ENCODE measurements around the gene OR13A1. TPM values are rescaled to one million over a fixed set of nuclear protein-coding genes. Genes with fewer than 3 reads are reported as not detected.
"Not testable (repeated sequence)": the region's sequence is repeated elsewhere in the genome, so short reads cannot be mapped to it uniquely, and the experiment has no call there.

The OR13A1 gene
- total RNA-seq, 1 donor from 2014 or later: not detected

DNA sequence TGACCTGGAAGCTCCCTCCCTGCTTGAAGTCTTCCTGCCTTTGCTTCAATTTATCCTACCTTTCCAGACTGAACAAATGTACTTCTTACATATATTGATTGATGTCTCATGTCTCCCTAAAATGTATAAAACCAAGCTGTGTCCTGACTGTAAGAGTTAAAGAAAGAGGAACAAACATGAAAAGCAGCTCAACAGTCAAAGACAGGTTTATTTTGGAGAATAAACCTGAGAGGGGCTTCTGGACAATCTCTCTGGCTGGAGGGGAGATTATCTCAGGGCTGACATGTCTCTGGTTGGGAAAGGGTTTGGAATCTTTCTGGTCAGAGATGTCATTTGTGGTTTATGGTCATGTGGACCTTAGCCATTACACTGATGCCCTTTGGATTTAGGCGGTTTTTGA lies 41.0 kb downstream of the OR13A1 start:
- H3K36me3 Mint-ChIP-seq (ENCODE audit: unreplicated experiment): no peaks in the 10 kb centered on the region
- no peak for DNase-seq (ENCODE audit: extremely low spot score, unreplicated experiment)
- no peaks in the 10 kb centered on the region for H3K4me1 Mint-ChIP-seq (ENCODE audit: unreplicated experiment)
- no peaks in the 10 kb centered on the region for H3K9me3 Mint-ChIP-seq (ENCODE audit: unreplicated experiment)
- H3K4me3 Mint-ChIP-seq (ENCODE audit: unreplicated experiment): no peak overlapping the region
- no peak overlapping the region for H3K27ac Mint-ChIP-seq (ENCODE audit: unreplicated experiment)
- H3K27me3 Mint-ChIP-seq (ENCODE audit: unreplicated experiment): peaks cover 8% of the 10 kb centered on the region
- TF ChIP-seq, protein P1, sequence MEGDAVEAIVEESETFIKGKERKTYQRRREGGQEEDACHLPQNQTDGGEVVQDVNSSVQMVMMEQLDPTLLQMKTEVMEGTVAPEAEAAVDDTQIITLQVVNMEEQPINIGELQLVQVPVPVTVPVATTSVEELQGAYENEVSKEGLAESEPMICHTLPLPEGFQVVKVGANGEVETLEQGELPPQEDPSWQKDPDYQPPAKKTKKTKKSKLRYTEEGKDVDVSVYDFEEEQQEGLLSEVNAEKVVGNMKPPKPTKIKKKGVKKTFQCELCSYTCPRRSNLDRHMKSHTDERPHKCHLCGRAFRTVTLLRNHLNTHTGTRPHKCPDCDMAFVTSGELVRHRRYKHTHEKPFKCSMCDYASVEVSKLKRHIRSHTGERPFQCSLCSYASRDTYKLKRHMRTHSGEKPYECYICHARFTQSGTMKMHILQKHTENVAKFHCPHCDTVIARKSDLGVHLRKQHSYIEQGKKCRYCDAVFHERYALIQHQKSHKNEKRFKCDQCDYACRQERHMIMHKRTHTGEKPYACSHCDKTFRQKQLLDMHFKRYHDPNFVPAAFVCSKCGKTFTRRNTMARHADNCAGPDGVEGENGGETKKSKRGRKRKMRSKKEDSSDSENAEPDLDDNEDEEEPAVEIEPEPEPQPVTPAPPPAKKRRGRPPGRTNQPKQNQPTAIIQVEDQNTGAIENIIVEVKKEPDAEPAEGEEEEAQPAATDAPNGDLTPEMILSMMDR (IDR thresholded peaks at IDR 0.05): no peak

DNA sequence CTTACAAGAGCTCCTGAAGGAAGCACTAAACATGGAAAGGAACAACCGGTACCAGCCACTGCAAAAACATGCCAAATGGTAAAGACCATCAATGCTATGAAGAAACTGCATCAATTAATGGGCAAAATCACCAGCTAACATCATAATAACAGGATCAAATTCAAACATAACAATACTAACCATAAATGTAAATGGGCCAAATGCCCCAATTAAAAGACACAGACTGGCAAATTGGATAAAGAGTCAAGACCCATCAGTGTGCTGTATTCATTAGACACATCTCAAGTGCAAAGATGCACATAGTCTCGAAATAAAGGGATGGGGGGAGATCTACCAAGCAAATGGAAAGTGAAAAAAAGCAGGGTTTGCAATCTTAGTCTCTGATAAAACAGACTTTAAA lies 47.6 kb downstream of the OR13A1 start:
- not testable (repeated sequence) for H3K27ac Mint-ChIP-seq (ENCODE audit: unreplicated experiment)

DNA sequence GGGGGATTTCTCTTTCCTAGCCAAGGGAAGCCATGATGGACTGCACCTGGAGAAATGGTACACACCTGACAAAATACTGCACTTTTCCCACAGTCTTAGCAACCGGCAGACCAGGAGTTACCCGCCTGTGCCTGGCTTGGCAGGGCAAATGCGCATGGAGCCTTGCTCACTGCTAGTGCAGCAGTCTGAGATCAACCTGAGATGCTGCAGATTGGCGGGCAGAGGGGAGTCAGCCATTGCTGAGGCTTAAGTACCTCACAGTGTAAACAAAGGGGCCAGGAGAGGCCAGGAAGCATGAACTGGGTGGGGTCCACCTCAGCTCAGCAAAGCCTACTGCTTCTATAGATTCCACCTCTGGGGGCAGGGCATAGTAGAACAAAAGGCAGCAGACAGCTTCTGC lies 49.4 kb downstream of the OR13A1 start:
- DNase-seq (ENCODE audit: extremely low spot score, unreplicated experiment): no peak
- TF ChIP-seq, protein P1 (IDR thresholded peaks at IDR 0.05): no peak
- peaks cover 7% of the 10 kb centered on the region for H3K27me3 Mint-ChIP-seq (ENCODE audit: unreplicated experiment)
- no peaks in the 10 kb centered on the region for H3K4me1 Mint-ChIP-seq (ENCODE audit: unreplicated experiment)
- H3K36me3 Mint-ChIP-seq (ENCODE audit: unreplicated experiment): no peaks in the 10 kb centered on the region
- no peaks in the 10 kb centered on the region for H3K9me3 Mint-ChIP-seq (ENCODE audit: unreplicated experiment)
- no peak overlapping the region for H3K27ac Mint-ChIP-seq (ENCODE audit: unreplicated experiment)
- H3K4me3 Mint-ChIP-seq (ENCODE audit: unreplicated experiment): no peak overlapping the region

More for the DNA sequence above, 47.6 kb downstream of the OR13A1 start:
- not testable (repeated sequence) for H3K4me3 Mint-ChIP-seq (ENCODE audit: unreplicated experiment); H3K36me3 Mint-ChIP-seq (ENCODE audit: unreplicated experiment); DNase-seq (ENCODE audit: extremely low spot score, unreplicated experiment); H3K27me3 Mint-ChIP-seq (ENCODE audit: unreplicated experiment); H3K9me3 Mint-ChIP-seq (ENCODE audit: unreplicated experiment); H3K4me1 Mint-ChIP-seq (ENCODE audit: unreplicated experiment)

DNA sequence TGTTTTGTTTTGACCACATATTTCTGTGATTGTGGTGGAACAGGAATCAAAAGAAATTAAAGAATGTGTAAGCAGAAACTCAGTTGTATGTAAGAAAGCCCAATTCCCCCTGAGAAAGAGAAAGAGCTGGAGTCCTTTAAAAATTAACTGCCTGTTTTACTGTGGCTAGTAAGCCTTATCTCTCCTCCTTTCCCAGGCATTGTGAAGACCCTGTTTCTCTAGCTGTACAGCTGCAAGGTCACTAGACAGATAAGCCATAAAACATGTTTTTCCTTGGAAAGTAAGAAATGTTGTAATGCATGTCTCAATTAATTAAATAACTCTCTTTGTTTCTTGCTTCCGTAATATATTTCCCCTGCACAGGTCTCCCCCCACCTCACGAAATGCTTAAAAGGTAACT lies 53.5 kb downstream of the OR13A1 start:
- no peaks in the 10 kb centered on the region for H3K9me3 Mint-ChIP-seq (ENCODE audit: unreplicated experiment)
- no peaks in the 10 kb centered on the region for H3K4me1 Mint-ChIP-seq (ENCODE audit: unreplicated experiment)
- no peaks in the 10 kb centered on the region for H3K36me3 Mint-ChIP-seq (ENCODE audit: unreplicated experiment)
- no peak overlapping the region for H3K4me3 Mint-ChIP-seq (ENCODE audit: unreplicated experiment)
- TF ChIP-seq, protein P1 (IDR thresholded peaks at IDR 0.05): no peak
- DNase-seq (ENCODE audit: extremely low spot score, unreplicated experiment): no peak
- no peak overlapping the region for H3K27ac Mint-ChIP-seq (ENCODE audit: unreplicated experiment)
- peaks cover 7% of the 10 kb centered on the region for H3K27me3 Mint-ChIP-seq (ENCODE audit: unreplicated experiment)

DNA sequence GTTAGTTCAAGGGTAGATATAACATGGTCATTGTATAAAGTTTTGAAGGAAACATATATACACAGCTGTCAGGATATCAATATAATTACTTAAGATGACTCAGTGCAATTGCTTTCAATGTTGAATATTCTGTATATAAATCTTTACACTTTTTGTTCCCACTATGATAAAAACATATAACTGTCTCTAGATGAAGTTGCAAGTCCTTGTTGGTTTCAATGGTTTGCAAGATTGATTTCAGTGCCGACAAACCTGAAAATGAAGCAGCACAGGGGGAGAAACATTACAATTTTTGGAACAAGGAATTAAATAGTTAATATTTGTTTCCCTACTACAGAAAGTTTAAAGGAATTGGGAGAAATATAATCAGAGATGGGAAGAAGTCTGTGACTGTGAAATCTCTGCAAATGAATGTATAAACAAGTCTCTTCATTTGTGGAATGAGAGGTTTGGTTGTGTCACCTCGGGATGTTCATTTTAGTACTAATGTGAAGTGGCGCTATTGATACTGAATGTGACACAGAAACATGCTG lies 54.1 kb downstream of the OR13A1 start:
- no peak for DNase-seq (ENCODE audit: extremely low spot score, unreplicated experiment)
- Mint-ChIP-seq H3K9me3 (ENCODE audit: unreplicated experiment) (no peaks in the 10 kb centered on the region), H3K36me3 (ENCODE audit: unreplicated experiment) (no peaks in the 10 kb centered on the region), H3K27me3 (ENCODE audit: unreplicated experiment) (peaks cover 7% of the 10 kb centered on the region), H3K27ac (ENCODE audit: unreplicated experiment) (no peak overlapping the region), H3K4me3 (ENCODE audit: unreplicated experiment) (no peak overlapping the region), H3K4me1 (ENCODE audit: unreplicated experiment) (no peaks in the 10 kb centered on the region)
- TF ChIP-seq, protein P1 (IDR thresholded peaks at IDR 0.05): no peak

DNA sequence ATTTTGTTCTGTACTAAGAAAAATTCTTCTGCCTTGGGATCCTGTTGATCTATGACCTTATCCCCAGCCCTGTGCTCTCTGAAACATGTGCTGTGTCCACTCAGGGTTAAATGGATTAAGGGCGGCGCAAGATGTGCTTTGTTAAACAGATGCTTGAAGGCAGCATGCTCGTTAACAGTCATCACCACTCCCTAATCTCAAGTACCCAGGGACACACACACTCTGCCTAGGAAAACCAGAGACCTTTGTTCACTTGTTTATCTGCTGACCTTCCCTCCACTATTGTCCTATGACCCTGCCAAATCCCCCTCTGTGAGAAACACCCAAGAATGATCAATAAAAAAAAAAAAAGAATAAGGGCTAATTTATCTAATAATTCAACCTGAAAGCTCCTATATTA lies 54.8 kb downstream of the OR13A1 start:
- not testable (repeated sequence) for H3K27ac Mint-ChIP-seq (ENCODE audit: unreplicated experiment); H3K36me3 Mint-ChIP-seq (ENCODE audit: unreplicated experiment); DNase-seq (ENCODE audit: extremely low spot score, unreplicated experiment); H3K4me1 Mint-ChIP-seq (ENCODE audit: unreplicated experiment); H3K27me3 Mint-ChIP-seq (ENCODE audit: unreplicated experiment); H3K4me3 Mint-ChIP-seq (ENCODE audit: unreplicated experiment); H3K9me3 Mint-ChIP-seq (ENCODE audit: unreplicated experiment)

DNA sequence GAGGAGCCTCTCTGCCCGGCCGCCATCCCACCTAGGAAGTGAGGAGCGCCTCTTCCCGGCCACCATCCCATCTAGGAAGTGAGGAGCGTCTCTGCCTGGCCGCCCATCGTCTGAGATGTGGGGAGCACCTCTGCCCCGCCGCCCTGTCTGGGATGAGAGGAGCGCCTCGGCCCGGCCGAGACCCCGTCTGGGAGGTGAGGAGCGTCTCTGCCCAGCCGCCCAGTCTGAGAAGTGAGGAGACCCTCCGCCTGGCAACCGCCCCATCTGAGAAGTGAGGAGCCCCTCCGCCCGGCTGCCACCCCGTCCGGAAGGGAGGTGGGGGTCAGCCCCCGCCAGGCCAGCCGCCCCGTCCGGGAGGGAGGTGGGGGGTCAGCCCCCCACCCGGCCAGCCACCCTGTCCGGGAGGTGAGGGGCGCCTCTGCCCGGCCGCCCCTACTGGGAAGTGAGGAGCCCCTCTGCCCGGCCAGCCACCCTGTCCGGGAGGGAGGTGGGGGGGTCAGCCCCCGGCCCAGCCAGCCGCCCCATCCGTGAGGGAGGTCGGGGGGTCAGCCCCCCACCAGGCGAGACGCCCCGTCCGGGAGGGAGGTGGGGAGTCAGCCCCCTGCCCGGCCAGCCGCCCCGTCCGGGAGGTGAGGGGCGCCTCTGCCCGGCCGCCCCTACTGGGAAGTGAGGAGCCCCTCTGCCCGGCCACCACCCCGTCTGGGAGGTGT lies 55.5 kb downstream of the OR13A1 start:
- H3K27ac Mint-ChIP-seq (ENCODE audit: unreplicated experiment); H3K4me3 Mint-ChIP-seq (ENCODE audit: unreplicated experiment); H3K9me3 Mint-ChIP-seq (ENCODE audit: unreplicated experiment); DNase-seq (ENCODE audit: extremely low spot score, unreplicated experiment); H3K4me1 Mint-ChIP-seq (ENCODE audit: unreplicated experiment); H3K36me3 Mint-ChIP-seq (ENCODE audit: unreplicated experiment): not testable (repeated sequence)
- peaks cover 10% of the 10 kb centered on the region for H3K27me3 Mint-ChIP-seq (ENCODE audit: unreplicated experiment)
